ENCODE results near the gene KIF21B.

KIF21B gene

DNA sequence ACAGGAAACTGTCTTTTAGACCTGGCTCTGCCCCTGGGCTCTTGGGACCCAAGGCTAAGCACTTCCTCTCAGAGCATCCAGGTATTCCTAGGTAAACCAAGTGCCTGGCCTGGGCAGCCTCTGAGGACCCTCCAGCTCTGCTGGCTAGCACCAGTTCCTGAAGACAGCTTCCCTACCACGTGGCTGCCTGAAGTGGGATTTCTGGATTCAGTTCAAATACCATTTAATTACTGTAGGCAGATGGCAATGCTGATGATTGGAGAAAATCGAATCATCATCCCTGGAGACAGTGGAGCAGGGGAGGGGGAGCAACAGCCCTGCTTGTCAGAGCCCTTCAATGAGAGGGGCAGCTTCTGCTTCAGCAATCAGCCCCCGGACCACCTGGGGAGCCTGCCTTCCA, 11.9 kb downstream of the KIF21B start:
- H3K4me3 ChIP-seq (ENCODE audit: low read depth, low read length) = no peak overlapping the region
- no peak for DNase-seq (ENCODE audit: low read depth)
- no peak for TF ChIP-seq CTCF (IDR thresholded peaks at IDR 0.05; ENCODE audit: insufficient read depth, low read depth, low read length, missing control alignments)

- no peak for DNase-seq (ENCODE audit: low read depth)
- no peak overlapping the region for H3K4me3 ChIP-seq (ENCODE audit: low read depth, low read length)
- no peak for TF ChIP-seq CTCF (IDR thresholded peaks at IDR 0.05; ENCODE audit: insufficient read depth, low read depth, low read length, missing control alignments)
These were observed 13.4 kb downstream of the KIF21B start for GRCh38 chr1:201009962-201010645.

- H3K4me3 ChIP-seq (ENCODE audit: low read depth, low read length) = no peak overlapping the region
- DNase-seq (ENCODE audit: low read depth) = no peak
- TF ChIP-seq CTCF (IDR thresholded peaks at IDR 0.05; ENCODE audit: insufficient read depth, low read depth, low read length, missing control alignments) = no peak
These were observed 14.7 kb downstream of the KIF21B start for GRCh38 chr1:201008666-201009360.

DNA sequence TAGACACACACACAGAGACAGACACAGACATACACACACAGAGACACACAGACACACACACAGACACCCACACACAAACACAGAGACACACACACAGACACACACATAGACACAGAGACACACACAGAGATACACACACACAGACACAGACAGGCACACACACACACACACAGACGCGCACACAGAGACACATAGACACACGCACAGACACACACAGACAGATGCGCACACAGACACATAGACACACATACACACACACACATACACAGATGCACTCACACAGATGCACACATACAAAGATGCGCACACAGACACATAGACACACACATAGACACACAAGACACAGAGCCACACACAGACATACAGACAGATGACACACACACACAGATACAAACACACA, 16.0 kb downstream of the KIF21B start:
- TF ChIP-seq CTCF (IDR thresholded peaks at IDR 0.05; ENCODE audit: insufficient read depth, low read depth, low read length, missing control alignments) = no peak
- DNase-seq (ENCODE audit: low read depth) = no peak
- no peak overlapping the region for H3K4me3 ChIP-seq (ENCODE audit: low read depth, low read length)

DNA sequence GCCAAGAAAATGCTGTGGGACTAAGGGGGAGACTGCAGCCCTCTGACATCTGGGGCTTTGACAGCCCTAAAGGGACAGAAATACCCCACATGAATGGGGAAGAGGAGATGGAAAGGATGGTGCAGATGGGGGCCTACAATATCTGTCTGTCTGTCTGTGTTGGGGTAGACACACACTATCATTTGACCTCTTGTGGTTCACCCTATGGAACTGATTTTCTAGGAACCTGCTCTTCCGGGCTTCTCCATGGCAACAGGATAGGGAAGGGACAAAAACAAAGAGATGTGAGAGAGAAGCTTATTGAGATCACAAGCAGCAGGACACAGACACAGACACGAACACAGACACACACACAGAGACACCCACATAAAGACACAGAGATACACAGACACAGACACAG, 17.1 kb downstream of the KIF21B start:
- no peak overlapping the region for H3K4me3 ChIP-seq (ENCODE audit: low read depth, low read length)
- no peak for TF ChIP-seq CTCF (IDR thresholded peaks at IDR 0.05; ENCODE audit: insufficient read depth, low read depth, low read length, missing control alignments)
- no peak for DNase-seq (ENCODE audit: low read depth)

GRCh38 chr1:201004732-201005131, 18.8 kb downstream of the KIF21B start:
- TF ChIP-seq CTCF (IDR thresholded peaks at IDR 0.05; ENCODE audit: insufficient read depth, low read depth, low read length, missing control alignments) = no peak
- H3K4me3 ChIP-seq (ENCODE audit: low read depth, low read length) = no peak overlapping the region
- DNase-seq (ENCODE audit: low read depth) = no peak

All from GM12865 (cell line).